Osteoblast (primary cell): ENCODE results near the gene ADGRD1. TPM values are rescaled to one million over a fixed set of nuclear protein-coding genes. Genes with fewer than 3 reads are reported as not detected.

Experiments
- DNase-seq: peaks from one replicate; pipeline ENCODE4 v3.0.0; 2011; ENCODE audit warnings: low spot score, mixed read lengths; ENCODE audit not compliant: insufficient read length; ENCODE audit errors: missing footprints
- H2AFZ ChIP-seq: 2 replicates; pipeline ENCODE4 v1.6.0; 2011; ENCODE audit warnings: mild to moderate bottlenecking, low read length
- H3K27ac ChIP-seq: 2 replicates; pipeline ENCODE4 v1.5.1; 2011; ENCODE audit warnings: mild to moderate bottlenecking, low read depth, low read length, moderate library complexity
- H3K27me3 ChIP-seq: 2 replicates; pipeline ENCODE4 v1.6.0; 2012; ENCODE audit warnings: mild to moderate bottlenecking, control low read depth, inconsistent platforms, low read length, moderate library complexity; ENCODE audit not compliant: insufficient read depth
- H3K36me3 ChIP-seq: 2 replicates; pipeline ENCODE4 v1.5.1; 2011; ENCODE audit warnings: mild to moderate bottlenecking, low read length, control low read depth, moderate library complexity; ENCODE audit not compliant: insufficient read depth
- H3K4me1 ChIP-seq: 2 replicates; pipeline ENCODE4 v1.5.1; 2011; ENCODE audit warnings: mild to moderate bottlenecking, low read length, control low read depth, moderate library complexity; ENCODE audit not compliant: insufficient read depth
- H3K4me2 ChIP-seq: 2 replicates; pipeline ENCODE4 v1.6.0; 2011; ENCODE audit warnings: mild to moderate bottlenecking, low read length; ENCODE audit not compliant: insufficient read depth
- H3K4me3 ChIP-seq: fragments of 200-600 bp; sonication (generic); 3 replicates; pipeline ENCODE4 v1.5.1; 2012; ENCODE audit warnings: mild to moderate bottlenecking, low read length, inconsistent platforms; ENCODE audit not compliant: insufficient read depth
- H3K79me2 ChIP-seq: 2 replicates; pipeline ENCODE4 v1.6.0; 2012; ENCODE audit warnings: mild to moderate bottlenecking, low read length, control low read depth, inconsistent platforms; ENCODE audit not compliant: insufficient read depth
- H3K9me3 ChIP-seq: 2 replicates; pipeline ENCODE4 v1.5.1; 2011; ENCODE audit warnings: low read depth, low read length, control low read depth
- H4K20me1 ChIP-seq: 2 replicates; pipeline ENCODE4 v1.6.0; 2012; ENCODE audit warnings: mild to moderate bottlenecking, low read length, control low read depth; ENCODE audit not compliant: insufficient read depth
- total RNA-seq: library from RNA; depleted of rRNA; stranded (reverse); fragments of >200 nt; gene quantifications from 2 replicates; pipeline ENCODE4 v1.2.3, GENCODE V29; 2012
- TF ChIP-seq, protein P1 (sequence below): IDR thresholded peaks from 2 replicates; pipeline ENCODE4 v1.5.1; 2011; ENCODE audit warnings: mild to moderate bottlenecking, low read depth, low read length, moderate library complexity; ENCODE audit errors: extremely low read depth

Gene ADGRD1
- total RNA-seq, 1 donor, result 0.72 TPM

GRCh38 chr12:131114942-131115584 is 161.4 kb downstream of the ADGRD1 start:
- DNase-seq, result peak; percentile 42
- no peaks in the 10 kb centered on the region for H3K79me2 ChIP-seq
- H3K36me3 ChIP-seq, result no peaks in the 10 kb centered on the region
- no peaks in the 10 kb centered on the region for H3K9me3 ChIP-seq
- H3K4me3 ChIP-seq, result no peak overlapping the region
- H2AFZ ChIP-seq, result no peak overlapping the region
- no peaks in the 10 kb centered on the region for H3K27me3 ChIP-seq
- H3K27ac ChIP-seq, result no peak overlapping the region
- H4K20me1 ChIP-seq, result no peaks in the 10 kb centered on the region
- TF ChIP-seq, protein P1, sequence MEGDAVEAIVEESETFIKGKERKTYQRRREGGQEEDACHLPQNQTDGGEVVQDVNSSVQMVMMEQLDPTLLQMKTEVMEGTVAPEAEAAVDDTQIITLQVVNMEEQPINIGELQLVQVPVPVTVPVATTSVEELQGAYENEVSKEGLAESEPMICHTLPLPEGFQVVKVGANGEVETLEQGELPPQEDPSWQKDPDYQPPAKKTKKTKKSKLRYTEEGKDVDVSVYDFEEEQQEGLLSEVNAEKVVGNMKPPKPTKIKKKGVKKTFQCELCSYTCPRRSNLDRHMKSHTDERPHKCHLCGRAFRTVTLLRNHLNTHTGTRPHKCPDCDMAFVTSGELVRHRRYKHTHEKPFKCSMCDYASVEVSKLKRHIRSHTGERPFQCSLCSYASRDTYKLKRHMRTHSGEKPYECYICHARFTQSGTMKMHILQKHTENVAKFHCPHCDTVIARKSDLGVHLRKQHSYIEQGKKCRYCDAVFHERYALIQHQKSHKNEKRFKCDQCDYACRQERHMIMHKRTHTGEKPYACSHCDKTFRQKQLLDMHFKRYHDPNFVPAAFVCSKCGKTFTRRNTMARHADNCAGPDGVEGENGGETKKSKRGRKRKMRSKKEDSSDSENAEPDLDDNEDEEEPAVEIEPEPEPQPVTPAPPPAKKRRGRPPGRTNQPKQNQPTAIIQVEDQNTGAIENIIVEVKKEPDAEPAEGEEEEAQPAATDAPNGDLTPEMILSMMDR, result no peak
- no peaks in the 10 kb centered on the region for H3K4me1 ChIP-seq
- H3K4me2 ChIP-seq, result no peak overlapping the region

GRCh38 chr12:131115766-131116467 is 162.2 kb downstream of the ADGRD1 start:
- H3K79me2 ChIP-seq, result no peaks in the 10 kb centered on the region
- no peak overlapping the region for H3K4me2 ChIP-seq
- H3K4me3 ChIP-seq, result no peak overlapping the region
- no peak overlapping the region for H2AFZ ChIP-seq
- TF ChIP-seq, protein P1, result no peak
- H4K20me1 ChIP-seq, result no peaks in the 10 kb centered on the region
- no peaks in the 10 kb centered on the region for H3K27me3 ChIP-seq
- DNase-seq, result peak; percentile 8
- H3K27ac ChIP-seq, result no peak overlapping the region
- no peaks in the 10 kb centered on the region for H3K9me3 ChIP-seq
- no peaks in the 10 kb centered on the region for H3K36me3 ChIP-seq
- H3K4me1 ChIP-seq, result no peaks in the 10 kb centered on the region

GRCh38 chr12:131116468-131117117 is 162.9 kb downstream of the ADGRD1 start:
- Histone ChIP-seq H3K9me3 (no peaks in the 10 kb centered on the region), H3K79me2 (no peaks in the 10 kb centered on the region), H3K4me3 (no peak overlapping the region), H2AFZ (no peak overlapping the region), H3K27ac (no peak overlapping the region), H3K36me3 (no peaks in the 10 kb centered on the region), H3K27me3 (no peaks in the 10 kb centered on the region), H3K4me1 (no peaks in the 10 kb centered on the region), H3K4me2 (peak overlapping the region; percentile 7), H4K20me1 (no peaks in the 10 kb centered on the region)
- peak; percentile 55 for DNase-seq
- TF ChIP-seq, protein P1, result peak; percentile 26
